IPS-20b (cell line): ENCODE measurements around the gene BCL11B.

Source experiments
- H3K27ac ChIP-seq: one replicate; pipeline ENCODE4 v1.5.1; 2013; ENCODE audit warnings: low read length
- H3K27me3 ChIP-seq: 2 replicates; pipeline ENCODE4 v1.6.1; 2013; ENCODE audit warnings: mild to moderate bottlenecking, low read length, inconsistent platforms; ENCODE audit not compliant: insufficient read depth
- H3K36me3 ChIP-seq: 2 replicates; pipeline ENCODE4 v1.6.1; 2013; ENCODE audit warnings: low read depth, mild to moderate bottlenecking, inconsistent platforms, low read length, moderate library complexity; ENCODE audit not compliant: insufficient read depth
- H3K4me1 ChIP-seq: 2 replicates; pipeline ENCODE4 v1.6.1; 2013; ENCODE audit warnings: mild to moderate bottlenecking, control low read depth, inconsistent platforms, low read length, moderate library complexity; ENCODE audit not compliant: insufficient read depth
- H3K4me3 ChIP-seq: 2 replicates; pipeline ENCODE4 v1.5.1; 2013; ENCODE audit warnings: mild to moderate bottlenecking, low read length, inconsistent platforms
- H3K9ac ChIP-seq: 2 replicates; pipeline ENCODE4 v1.6.1; 2013; ENCODE audit warnings: low read depth, mild to moderate bottlenecking, inconsistent platforms, low read length, moderate library complexity
- H3K9me3 ChIP-seq: 2 replicates; pipeline ENCODE4 v1.6.1; 2013; ENCODE audit warnings: mild to moderate bottlenecking, low read depth, low read length, inconsistent platforms; ENCODE audit not compliant: insufficient read depth

Gene BCL11B

DNA sequence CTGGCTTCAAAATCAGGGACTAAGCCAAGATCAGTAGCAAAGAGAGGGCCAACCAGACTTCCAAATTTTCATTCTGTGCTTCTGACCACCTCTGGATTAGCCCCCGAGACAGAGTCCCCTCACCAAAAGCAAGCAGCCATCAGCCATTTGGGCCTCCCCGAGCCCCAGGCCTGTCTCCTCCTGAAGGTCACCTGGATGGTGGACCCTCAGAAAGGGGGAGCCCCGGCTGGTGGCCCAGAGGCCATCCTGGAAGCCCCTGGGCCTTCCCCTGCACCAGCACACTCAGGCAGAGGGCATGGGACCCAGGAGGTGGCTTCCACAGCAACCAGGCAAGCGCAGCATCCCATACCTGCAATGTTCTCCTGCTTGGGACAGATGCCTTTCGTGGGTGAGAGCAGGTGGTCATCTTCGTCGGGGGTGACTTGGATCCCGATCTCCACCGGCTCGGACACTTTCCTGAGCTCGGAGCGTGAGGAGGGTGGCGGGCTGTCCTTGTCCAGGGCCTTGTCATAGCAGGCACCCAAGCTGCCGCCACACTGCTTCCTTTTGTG lies 14.8 kb downstream of the BCL11B start:
- Histone ChIP-seq H3K27me3 (no peaks in the 10 kb centered on the region), H3K36me3 (peaks cover 9% of the 10 kb centered on the region; the same call in 1 of the 2 replicates), H3K4me1 (peaks cover 44% of the 10 kb centered on the region)

DNA sequence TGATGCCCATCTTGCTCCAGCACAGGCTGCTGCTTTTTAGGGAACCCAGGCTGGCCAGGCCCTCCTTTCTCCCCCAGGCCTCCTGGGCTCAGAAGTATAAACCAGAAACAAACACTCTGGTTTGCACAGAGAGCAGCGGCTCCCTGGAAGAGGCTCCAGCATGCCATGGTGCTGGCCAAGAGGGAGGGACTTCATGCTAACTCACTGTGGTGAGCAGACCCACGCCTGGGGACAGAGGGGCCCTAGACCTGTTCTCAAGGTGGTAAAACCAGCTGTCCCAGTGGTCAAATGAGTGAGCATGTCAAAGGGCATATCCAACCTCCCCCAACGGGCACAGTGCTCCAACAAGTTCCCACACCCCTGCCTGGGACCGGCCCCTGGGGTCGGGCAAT lies 15.5 kb downstream of the BCL11B start:
- peaks cover 37% of the 10 kb centered on the region for H3K4me1 ChIP-seq
- H3K36me3 ChIP-seq: peaks cover 9% of the 10 kb centered on the region; the same call in 1 of the 2 replicates
- no peak overlapping the region for H3K4me3 ChIP-seq
- no peaks in the 10 kb centered on the region for H3K9me3 ChIP-seq
- no peak overlapping the region for H3K27ac ChIP-seq
- no peak overlapping the region for H3K9ac ChIP-seq
- no peaks in the 10 kb centered on the region for H3K27me3 ChIP-seq

More for the DNA sequence above, 14.8 kb downstream of the BCL11B start:
- no peaks in the 10 kb centered on the region for H3K9me3 ChIP-seq
- no peak overlapping the region for H3K4me3 ChIP-seq
- H3K27ac ChIP-seq: no peak overlapping the region
- H3K9ac ChIP-seq: no peak overlapping the region

DNA sequence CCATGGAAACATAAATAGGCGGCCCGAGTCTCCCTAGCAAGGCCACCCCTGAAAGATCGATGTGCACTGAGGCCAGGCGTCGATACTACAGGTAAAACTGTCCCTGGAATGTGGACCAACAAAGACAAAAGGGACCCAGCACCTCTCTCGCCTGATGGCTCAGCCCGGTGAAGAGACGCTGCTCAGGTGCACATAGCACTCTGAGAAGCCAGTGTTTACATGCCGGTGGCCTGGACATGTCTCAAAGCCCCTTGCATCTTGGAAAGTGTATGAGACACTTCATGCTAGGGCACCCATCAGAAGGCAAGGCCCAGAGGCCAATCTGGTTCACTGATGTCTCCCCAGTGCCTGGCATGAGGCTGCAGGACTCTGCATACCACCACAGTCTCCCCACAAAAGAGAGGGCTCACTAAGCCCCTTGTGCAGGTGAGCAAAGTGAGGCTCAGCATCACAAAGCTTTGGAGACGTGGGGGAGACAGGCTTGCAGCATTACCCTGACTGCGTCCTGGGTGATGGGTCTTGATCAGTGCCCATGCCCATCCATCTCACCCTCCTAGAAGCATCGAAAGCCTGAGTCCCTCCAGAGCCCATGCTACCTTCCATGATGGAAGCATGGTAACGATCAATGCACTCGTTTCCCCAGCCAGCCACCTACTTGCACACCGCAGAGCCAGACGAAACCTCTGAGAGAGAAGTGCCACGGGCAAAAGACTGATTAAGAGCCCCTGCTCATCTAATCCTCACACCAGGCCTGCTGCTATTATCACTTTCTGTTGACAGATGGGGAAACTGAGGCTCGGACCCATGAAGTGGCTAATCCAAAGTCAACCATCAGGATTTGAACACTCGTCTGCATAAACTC lies 16.1 kb downstream of the BCL11B start:
- no peak overlapping the region for H3K9ac ChIP-seq

DNA sequence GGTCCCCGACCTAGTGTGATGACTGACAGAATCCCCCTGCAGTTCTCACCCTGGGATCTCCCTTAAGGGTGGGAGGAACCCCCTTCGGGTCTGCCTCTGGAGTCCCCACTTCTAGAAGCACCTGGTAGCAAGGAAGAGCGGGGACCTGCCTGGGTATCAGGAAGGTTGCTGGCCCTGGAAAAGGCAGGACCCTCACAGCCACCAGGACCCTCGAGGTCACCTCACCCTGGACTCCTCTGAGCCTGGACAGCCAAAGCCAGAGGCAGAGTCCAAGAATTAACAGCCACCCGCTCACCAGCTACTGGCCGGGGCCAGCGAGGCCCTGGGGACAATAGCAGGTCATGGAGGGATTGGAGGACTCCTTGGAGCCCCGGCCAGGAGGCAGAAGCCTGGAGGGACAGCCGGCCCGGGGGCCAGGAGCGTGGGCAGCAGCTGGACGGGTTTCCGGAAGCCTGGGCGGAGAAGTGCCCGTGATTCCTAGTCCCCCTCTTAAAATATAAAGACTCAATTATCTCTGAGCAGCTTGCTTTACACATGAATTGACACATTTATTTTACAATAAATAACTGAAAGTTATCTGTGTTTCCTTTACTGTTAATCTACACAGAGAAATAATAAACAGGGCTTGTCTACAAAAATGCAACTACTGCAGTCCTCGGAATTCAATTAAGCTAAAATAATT lies 17.5 kb downstream of the BCL11B start:
- Histone ChIP-seq H3K4me3 (no peak overlapping the region), H3K36me3 (peaks cover 9% of the 10 kb centered on the region; the same call in 1 of the 2 replicates), H3K9me3 (no peaks in the 10 kb centered on the region), H3K4me1 (peaks cover 21% of the 10 kb centered on the region), H3K9ac (no peak overlapping the region), H3K27ac (no peak overlapping the region), H3K27me3 (no peaks in the 10 kb centered on the region)

More for the DNA sequence above, 16.1 kb downstream of the BCL11B start:
- H3K27me3 ChIP-seq: no peaks in the 10 kb centered on the region
- peaks cover 9% of the 10 kb centered on the region; the same call in 1 of the 2 replicates for H3K36me3 ChIP-seq
- no peak overlapping the region for H3K4me3 ChIP-seq
- H3K4me1 ChIP-seq: peaks cover 33% of the 10 kb centered on the region
- no peak overlapping the region for H3K27ac ChIP-seq
- no peaks in the 10 kb centered on the region for H3K9me3 ChIP-seq

DNA sequence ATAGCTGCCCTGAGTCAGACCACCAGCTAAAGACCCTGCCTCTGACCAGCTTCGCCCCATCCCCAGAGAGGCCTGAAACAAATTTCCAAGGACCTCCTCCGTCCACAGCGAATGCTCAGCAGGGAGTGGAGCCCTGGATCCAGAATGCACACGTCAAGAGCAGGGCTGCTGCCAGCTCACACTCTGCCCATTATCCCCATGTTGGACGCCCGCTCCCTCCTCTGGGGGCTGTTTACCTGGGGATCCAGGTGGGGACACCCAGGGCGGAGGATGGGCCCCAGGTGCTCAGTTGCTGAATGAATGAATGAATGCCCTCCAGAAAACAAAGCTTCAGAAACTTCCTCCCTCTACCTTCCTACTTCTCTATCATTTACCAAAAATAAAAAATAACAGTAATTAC lies 18.1 kb downstream of the BCL11B start:
- peaks cover 9% of the 10 kb centered on the region; the same call in 1 of the 2 replicates for H3K36me3 ChIP-seq
- peaks cover 17% of the 10 kb centered on the region; the same call in 1 of the 2 replicates for H3K4me1 ChIP-seq
- no peak overlapping the region for H3K9ac ChIP-seq
- H3K9me3 ChIP-seq: no peaks in the 10 kb centered on the region
- peaks cover under 1% of the 10 kb centered on the region; the same call in 1 of the 2 replicates for H3K27me3 ChIP-seq
- no peak overlapping the region for H3K4me3 ChIP-seq
- H3K27ac ChIP-seq: no peak overlapping the region

DNA sequence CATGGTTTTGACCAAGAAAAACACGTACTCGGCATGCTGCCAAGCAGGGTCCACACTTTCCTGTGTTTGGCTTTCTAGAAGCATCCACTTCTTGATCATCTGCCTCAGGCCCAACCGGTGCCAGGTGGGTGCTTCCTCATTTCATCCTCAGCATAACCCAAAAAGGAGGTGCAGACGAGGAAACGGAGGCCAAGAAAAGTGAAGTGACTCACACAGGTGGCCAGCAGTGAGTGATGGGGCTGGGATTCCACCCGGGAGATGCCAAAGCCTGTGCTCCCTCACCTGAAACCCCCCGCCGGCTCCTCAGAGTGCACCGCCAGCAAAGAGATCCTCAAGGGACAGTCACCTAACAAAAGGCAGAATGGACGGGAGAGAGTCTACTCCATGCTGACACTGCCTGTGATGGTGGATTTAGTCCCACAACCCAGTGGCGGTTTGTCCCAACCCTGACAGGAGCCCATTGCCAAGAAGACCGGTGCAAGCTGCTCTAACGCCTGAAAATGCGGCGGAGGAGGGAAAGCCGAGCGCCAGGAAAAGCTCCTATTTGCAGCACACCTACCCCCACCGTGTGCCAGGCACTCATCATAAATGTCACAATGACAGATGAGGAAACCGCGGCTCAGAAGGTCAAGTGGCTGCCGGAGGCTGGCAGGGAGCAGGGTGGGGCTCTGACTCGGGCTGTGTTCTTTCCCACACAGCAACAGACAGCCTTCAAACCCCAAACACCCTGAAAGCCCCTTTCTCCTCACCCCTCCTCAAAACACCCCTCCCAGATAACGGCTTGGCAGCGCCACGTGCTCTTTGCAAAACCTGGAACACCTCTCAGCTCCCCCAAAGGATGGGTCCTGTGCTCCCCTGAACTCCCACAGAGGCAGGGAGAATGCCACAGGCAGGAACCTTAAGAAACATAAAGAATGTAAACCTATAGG lies 18.8 kb downstream of the BCL11B start:
- no peak overlapping the region for H3K9ac ChIP-seq
- peaks cover 16% of the 10 kb centered on the region for H3K4me1 ChIP-seq
- no peaks in the 10 kb centered on the region for H3K9me3 ChIP-seq
- peaks cover 9% of the 10 kb centered on the region; the same call in 1 of the 2 replicates for H3K36me3 ChIP-seq
- no peak overlapping the region for H3K4me3 ChIP-seq
- H3K27ac ChIP-seq: no peak overlapping the region
- H3K27me3 ChIP-seq: peaks cover 7% of the 10 kb centered on the region

DNA sequence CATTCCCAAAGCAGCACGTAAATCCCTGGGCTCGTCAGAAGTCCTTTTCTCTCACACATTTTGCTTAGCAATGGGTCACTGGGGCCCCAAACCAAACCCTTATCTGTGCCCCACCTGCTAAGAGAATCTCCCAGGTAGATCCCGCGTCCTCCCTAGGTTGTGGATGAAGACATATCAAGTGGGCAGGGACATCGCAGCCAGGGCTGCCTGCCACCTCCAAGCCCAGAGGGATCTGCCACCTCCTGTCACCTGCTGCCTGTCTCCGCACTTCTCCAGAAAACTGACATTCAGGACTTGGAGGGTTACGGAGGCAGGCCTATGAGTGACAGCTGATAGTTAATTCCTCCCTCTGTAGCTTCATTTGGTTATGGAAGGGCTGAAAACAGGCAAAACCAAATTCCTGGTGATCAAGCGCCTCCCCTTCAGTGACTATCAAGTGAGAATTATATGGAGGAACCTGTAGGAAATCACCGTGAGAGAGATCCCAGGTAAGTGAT lies 19.5 kb downstream of the BCL11B start:
- H3K27me3 ChIP-seq: peaks cover 14% of the 10 kb centered on the region
- no peak overlapping the region for H3K9ac ChIP-seq
- H3K36me3 ChIP-seq: peaks cover 9% of the 10 kb centered on the region; the same call in 1 of the 2 replicates
- no peak overlapping the region for H3K27ac ChIP-seq
- no peaks in the 10 kb centered on the region for H3K9me3 ChIP-seq
- H3K4me1 ChIP-seq: peaks cover 14% of the 10 kb centered on the region
- H3K4me3 ChIP-seq: no peak overlapping the region

DNA sequence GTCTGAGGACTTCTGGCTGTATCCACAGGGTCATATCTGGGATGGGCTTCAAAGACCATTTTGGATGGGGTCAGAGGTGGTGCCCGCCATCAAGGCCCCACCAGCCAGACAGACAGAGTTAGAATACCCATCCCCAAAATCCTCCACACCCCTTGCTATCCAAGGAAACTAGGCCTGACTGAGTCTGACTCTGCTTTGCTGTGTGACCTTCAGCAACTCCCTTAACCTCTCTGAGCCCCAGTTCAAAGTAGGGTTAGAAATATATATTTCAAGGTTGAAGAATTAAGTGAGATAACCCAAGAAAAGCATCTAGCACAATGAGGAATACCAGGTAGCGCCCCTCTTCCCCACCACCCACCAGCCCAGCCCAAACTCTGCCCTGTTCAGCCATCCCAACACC lies 20.3 kb downstream of the BCL11B start:
- Histone ChIP-seq H3K27me3 (peaks cover 22% of the 10 kb centered on the region), H3K27ac (no peak overlapping the region), H3K4me1 (peaks cover 19% of the 10 kb centered on the region), H3K4me3 (no peak overlapping the region), H3K9ac (no peak overlapping the region), H3K9me3 (no peaks in the 10 kb centered on the region), H3K36me3 (peaks cover 2% of the 10 kb centered on the region; the same call in 1 of the 2 replicates)

DNA sequence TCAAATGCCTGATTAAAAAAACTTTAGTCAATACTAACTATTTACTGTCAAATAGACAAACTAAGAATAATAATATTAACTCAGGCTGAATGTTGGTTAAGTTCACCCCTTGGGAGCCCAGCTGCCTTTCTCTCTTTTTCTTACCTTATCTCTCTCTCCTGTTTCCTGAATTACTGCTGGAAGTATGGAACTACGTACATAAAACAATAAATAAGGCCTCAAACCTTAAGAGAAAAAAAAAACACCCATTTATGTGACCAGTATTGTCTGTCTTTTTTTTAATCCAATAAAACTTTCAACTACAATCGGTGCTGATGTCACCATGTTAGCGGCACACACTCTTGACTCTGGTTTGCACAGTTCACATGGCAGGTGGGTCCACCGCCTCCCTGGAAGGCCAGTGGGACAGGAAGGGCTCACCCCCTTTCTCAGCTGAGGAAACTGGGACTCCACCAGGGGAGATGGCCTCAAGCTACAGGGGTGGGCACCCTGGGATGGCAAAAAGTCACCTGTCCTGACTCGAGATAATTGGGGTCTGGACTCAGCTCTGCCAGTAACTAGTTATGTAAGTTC lies 21.3 kb downstream of the BCL11B start:
- Histone ChIP-seq H3K9me3 (no peaks in the 10 kb centered on the region), H3K4me1 (peaks cover 19% of the 10 kb centered on the region), H3K4me3 (no peak overlapping the region), H3K27ac (no peak overlapping the region), H3K36me3 (no peaks in the 10 kb centered on the region), H3K9ac (no peak overlapping the region), H3K27me3 (peaks cover 23% of the 10 kb centered on the region)

DNA sequence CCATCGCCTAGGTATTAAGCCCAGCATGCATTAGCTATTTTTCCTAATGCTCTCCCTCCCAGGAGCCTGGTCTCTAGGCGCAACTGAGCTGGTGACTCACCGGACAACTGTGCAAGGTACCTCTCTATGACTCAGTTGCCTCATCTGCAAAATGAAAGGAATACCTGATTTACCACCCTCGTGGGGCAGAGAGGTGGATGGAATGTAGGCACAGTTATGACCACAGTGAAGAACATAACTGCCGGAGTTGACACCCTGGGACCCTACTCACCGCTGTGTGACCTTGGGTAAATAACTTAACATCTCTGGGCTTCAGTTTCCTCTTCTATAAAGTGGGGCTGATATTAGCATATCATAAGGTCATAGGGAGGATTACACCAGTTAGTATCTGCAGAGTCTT lies 22.6 kb downstream of the BCL11B start:
- Histone ChIP-seq H3K27me3 (peaks cover 28% of the 10 kb centered on the region), H3K9ac (no peak overlapping the region), H3K4me1 (peaks cover 28% of the 10 kb centered on the region), H3K9me3 (no peaks in the 10 kb centered on the region), H3K4me3 (no peak overlapping the region), H3K27ac (no peak overlapping the region), H3K36me3 (no peaks in the 10 kb centered on the region)
